Measurements from ENCODE around the gene GHITM. TPM values are rescaled to one million over a fixed set of nuclear protein-coding genes. Genes with fewer than 3 reads are reported as not detected.
A peak's percentile ranks its signal among the peaks of the same experiment; 100 is the strongest.
"Not testable (repeated sequence)": the region's sequence is repeated elsewhere in the genome, so short reads cannot be mapped to it uniquely, and the experiment has no call there.

The GHITM gene
- total RNA-seq, 2 donors from 2014 or later = 318 to 361 TPM

GRCh38 chr10:84171700-84172466 is 32.6 kb downstream of the GHITM start:
- intact Hi-C loops (cut with DNase I, micrococcal nuclease); ATAC-seq: not testable (repeated sequence)
- DNase-seq = peak in 1 of 2 donors; percentile 52

- DNase-seq (peak; percentile 64 to 78), ATAC-seq (peak; percentile 58)
- intact Hi-C loops (cut with DNase I, micrococcal nuclease) = no loop called here
These were observed 33.4 kb downstream of the GHITM start for GRCh38 chr10:84172467-84173356.

GRCh38 chr10:84173501-84173929 is 34.2 kb downstream of the GHITM start, which contains the start of gene GPR15LG:
TSS of gene GPR15LG (plus strand) at chr10:84173801. CDS start at chr10:84173852, 51 bp downstream.
- ATAC-seq (peak; percentile 80), DNase-seq (peak; percentile 64 to 80)
- intact Hi-C loops (cut with DNase I, micrococcal nuclease) = no loop called here

- ATAC-seq = no peak
- intact Hi-C loops (cut with DNase I, micrococcal nuclease) = no loop called here
- DNase-seq = no peak
These were observed 36.1 kb downstream of the GHITM start for GRCh38 chr10:84175436-84175835.

- ATAC-seq (no peak), DNase-seq (no peak)
- intact Hi-C loops (cut with DNase I, micrococcal nuclease) = no loop called here
These were observed 37.0 kb downstream of the GHITM start for GRCh38 chr10:84176351-84176750.

- intact Hi-C loops (cut with DNase I, micrococcal nuclease) = no loop called here
- DNase-seq (no peak), ATAC-seq (no peak)
These were observed 37.6 kb downstream of the GHITM start for GRCh38 chr10:84176836-84177474.

GRCh38 chr10:84177541-84178141 is 38.3 kb downstream of the GHITM start:
- intact Hi-C loops (cut with DNase I, micrococcal nuclease) = no loop called here
- DNase-seq (no peak), ATAC-seq (no peak)

GRCh38 chr10:84178160-84178609 is 38.9 kb downstream of the GHITM start:
- DNase-seq = no peak
- no peak for ATAC-seq
- intact Hi-C loops (cut with DNase I, micrococcal nuclease) = no loop called here

- ATAC-seq = peak; percentile 59
- intact Hi-C loops (cut with DNase I, micrococcal nuclease) = no loop called here
- peak in 1 of 2 donors; percentile 62 for DNase-seq
These were observed 39.9 kb downstream of the GHITM start for GRCh38 chr10:84179059-84179710.

GRCh38 chr10:84180386-84180785 is 41.1 kb downstream of the GHITM start:
- intact Hi-C loops (cut with DNase I, micrococcal nuclease); ATAC-seq; DNase-seq: not testable (repeated sequence)

GRCh38 chr10:84181631-84182030 is 42.3 kb downstream of the GHITM start:
- ATAC-seq = no peak
- DNase-seq = no peak
- intact Hi-C loops (cut with DNase I, micrococcal nuclease) = no loop called here

GRCh38 chr10:84184517-84184916 is 45.2 kb downstream of the GHITM start:
- ATAC-seq = peak; percentile 73
- DNase-seq = peak; percentile 79 to 82
- intact Hi-C loops (cut with DNase I, micrococcal nuclease) = no loop called here

GRCh38 chr10:84185526-84186175 is 46.3 kb downstream of the GHITM start:
- intact Hi-C loops (cut with DNase I, micrococcal nuclease) = no loop called here

GRCh38 chr10:84188815-84189214 is 49.5 kb downstream of the GHITM start:
- ATAC-seq (peak; percentile 70), DNase-seq (peak in 1 of 2 donors; percentile 46)
- intact Hi-C loops (cut with DNase I, micrococcal nuclease) = no loop called here

More at GRCh38 chr10:84185526-84186175, 46.3 kb downstream of the GHITM start:
- ATAC-seq = no peak
- DNase-seq = peak in 1 of 2 donors; percentile 18

- DNase-seq (no peak), ATAC-seq (no peak)
These were observed 51.3 kb downstream of the GHITM start for GRCh38 chr10:84190621-84191020.

GRCh38 chr10:84191106-84191505 is 51.8 kb downstream of the GHITM start:
- DNase-seq (peak in 1 of 2 donors; percentile 14), ATAC-seq (no peak)
- intact Hi-C loops (cut with DNase I, micrococcal nuclease) = no loop called here

More at GRCh38 chr10:84190621-84191020, 51.3 kb downstream of the GHITM start:
- intact Hi-C loops (cut with DNase I, micrococcal nuclease) = no loop called here

- DNase-seq = peak in 1 of 2 donors; percentile 22
- intact Hi-C loops (cut with DNase I, micrococcal nuclease) = no loop called here
These were observed 54.0 kb downstream of the GHITM start for GRCh38 chr10:84193327-84193726.

More at GRCh38 chr10:84193327-84193726, 54.0 kb downstream of the GHITM start:
- ATAC-seq = no peak
